Stimulated activated CD4-positive, alpha-beta T cell treated with anti-CD3 and anti-CD28 coated beads, Interleukin-2, amount 100 ng/mL, for 24 hours (primary cell): ENCODE measurements around the gene ATP8A2.
"Not testable (repeated sequence)": the region's sequence is repeated elsewhere in the genome, so short reads cannot be mapped to it uniquely, and the experiment has no call there.

Source experiments
- DNase-seq, 2 donors: peaks; one replicate each; pipeline ENCODE4 v3.0.0-alpha.2; 2020

ATP8A2 gene

DNA sequence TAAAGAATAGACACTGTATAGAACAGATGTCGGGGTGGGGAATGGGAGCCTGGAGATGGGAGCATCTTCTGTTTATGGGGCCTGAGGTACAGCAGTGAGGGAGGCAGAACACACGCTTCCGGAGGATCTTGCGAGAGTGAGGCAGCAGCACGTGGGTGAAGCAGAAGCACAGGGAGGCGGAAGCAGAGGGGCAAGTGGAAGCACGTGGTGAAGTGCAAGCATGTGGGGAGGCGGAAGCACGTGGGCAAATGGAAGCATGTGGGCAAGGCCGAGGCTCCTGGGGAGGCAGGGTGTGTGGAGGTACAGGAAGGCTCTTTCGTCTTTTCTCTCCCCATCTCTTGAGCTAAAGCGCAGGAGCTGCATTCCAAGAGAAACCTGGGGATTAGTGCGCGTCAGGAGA lies 198.4 kb downstream of the ATP8A2 start:
- no peak for DNase-seq

- DNase-seq = no peak
These were observed 199.5 kb downstream of the ATP8A2 start for GRCh38 chr13:25571237-25571636.

- DNase-seq = not testable (repeated sequence)
These were observed 200.4 kb downstream of the ATP8A2 start for GRCh38 chr13:25572171-25572570.

DNA sequence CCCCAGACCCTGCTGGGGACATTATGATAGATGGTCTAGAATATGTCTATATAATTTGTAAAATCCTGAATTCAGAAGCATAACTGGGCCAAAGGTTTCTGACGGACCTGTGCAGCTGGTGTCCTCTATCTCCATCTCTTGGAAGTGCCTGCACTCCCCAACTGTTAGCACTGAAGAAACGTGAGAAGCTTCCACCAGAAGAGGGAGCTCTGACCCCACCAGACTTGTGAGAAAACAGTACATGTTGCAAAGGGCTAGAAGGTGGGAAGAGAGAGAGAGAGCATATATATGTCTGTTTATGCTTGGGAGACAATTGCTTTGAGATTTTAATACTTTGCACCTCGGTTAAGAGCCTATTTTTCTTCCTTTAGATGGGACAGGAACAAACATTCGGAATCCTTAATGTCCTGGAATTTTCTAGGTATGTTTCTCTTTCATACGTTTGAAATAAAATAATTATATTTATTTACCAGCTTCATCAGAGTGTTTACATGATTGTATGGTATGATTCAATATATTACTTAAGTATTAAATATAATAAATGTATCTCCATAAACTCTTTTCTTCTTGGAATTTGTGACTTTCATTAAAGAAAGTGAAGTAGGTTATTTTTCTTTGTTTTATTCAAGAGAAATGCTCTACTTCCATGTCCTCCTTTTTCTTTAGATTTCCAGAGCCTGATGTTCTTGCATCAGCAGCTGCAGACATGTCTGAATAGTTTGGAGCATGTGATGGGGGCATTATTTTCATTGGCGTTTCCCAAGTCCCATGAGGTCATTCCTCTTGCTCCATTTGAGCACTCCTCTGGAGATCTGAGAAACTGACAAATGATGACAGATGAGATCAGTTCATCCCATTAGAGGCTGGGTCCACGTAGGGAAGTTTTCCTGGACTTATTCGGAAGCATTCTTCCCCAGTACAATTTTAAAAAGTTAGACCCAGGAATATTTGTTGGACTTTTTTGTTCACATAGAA lies 202.9 kb downstream of the ATP8A2 start:
- DNase-seq = peak; percentile 70 to 77

DNA sequence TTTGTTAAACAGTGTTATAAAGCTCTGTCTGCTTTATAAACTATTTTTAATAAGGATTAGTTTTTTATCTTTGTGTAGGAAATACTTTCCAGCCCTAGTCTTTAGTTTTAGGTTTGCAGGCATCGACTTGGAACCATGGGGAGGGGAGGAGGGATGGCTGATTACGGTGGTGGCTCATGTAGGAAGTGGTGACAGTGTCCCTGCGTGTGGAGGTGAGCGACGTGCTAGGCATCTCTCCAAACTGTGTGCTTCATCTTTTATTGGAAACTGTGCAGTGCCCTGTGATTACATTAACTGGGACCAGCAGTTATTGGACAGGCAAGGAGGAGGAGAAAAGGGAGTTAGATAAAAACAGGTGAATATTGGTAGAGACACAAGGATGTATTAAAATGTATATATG lies 203.8 kb downstream of the ATP8A2 start:
- DNase-seq = no peak

DNA sequence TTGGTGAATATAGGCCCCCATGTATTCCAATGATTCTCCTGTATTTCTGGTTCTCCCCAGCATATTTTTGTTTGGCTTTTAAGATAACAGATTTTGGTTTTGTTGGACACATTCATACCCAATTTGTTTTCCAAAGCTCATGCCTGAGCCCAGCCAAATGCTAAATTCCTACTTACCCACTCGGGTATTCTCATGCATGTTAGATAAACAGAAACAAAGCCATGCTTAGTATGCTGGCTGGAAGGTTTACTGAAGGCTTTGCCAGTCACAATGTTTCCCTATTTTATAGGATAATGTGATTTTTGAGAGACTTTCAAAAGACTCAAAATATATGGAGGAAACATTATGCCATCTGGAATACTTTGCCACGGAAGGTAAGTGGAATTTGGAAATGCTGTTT lies 206.8 kb downstream of the ATP8A2 start:
- no peak for DNase-seq

GRCh38 chr13:25579221-25579620 lies 207.4 kb downstream of the ATP8A2 start:
- DNase-seq = no peak

- DNase-seq = no peak
These were observed 209.6 kb downstream of the ATP8A2 start for GRCh38 chr13:25581351-25581750.

- DNase-seq = no peak
These were observed 212.3 kb downstream of the ATP8A2 start for GRCh38 chr13:25584087-25584486.

DNA sequence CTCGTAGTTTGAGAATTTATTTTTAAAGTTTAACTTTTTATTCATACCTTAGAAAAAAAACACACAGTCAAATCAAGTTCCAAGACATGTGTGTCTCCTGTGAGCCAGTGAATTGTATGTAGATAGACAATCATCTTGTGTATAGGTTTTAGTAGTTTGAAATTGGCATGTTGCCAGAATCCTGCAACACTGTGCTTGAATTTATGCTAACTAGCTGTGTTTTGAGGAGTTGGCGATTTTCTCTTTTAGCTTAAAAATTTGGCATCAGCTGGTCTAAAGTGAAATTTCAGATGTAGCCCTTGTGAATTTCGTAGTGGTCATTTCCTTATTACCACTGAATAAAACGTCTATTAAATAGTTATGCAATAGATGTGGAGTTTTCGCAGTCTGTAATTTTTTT lies 213.2 kb downstream of the ATP8A2 start:
- no peak for DNase-seq

DNA sequence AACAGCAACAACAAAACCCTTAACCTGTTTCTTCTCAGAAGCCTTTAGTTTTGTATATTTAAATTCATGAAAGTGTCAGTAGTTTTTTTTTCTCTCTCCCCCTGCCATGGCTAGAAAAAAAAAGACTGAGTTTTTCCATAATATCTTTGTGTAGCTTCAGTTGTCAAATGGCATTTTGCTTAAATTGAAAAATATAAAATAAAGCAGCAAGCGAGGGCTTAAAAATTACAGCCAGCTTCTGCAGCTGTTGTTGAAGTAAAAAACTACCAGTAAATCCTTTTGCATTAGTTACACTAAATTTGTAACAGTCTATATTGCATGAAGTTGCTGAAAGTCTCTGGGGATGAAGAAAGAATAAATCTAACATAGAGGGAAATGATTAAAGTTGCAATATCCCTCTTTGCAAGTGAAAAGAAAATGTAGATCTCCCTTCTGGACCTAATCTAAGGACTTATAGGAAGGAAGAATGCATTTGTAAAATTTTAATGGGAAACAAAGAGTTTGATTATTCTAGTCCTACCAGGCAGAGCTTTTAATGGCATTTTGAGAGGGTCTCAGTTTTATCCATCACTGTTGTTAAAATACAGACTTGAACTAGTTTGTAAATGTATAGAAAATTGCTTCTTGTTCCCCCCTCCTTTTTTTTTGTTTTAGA lies 215.7 kb downstream of the ATP8A2 start:
- DNase-seq = no peak

DNA sequence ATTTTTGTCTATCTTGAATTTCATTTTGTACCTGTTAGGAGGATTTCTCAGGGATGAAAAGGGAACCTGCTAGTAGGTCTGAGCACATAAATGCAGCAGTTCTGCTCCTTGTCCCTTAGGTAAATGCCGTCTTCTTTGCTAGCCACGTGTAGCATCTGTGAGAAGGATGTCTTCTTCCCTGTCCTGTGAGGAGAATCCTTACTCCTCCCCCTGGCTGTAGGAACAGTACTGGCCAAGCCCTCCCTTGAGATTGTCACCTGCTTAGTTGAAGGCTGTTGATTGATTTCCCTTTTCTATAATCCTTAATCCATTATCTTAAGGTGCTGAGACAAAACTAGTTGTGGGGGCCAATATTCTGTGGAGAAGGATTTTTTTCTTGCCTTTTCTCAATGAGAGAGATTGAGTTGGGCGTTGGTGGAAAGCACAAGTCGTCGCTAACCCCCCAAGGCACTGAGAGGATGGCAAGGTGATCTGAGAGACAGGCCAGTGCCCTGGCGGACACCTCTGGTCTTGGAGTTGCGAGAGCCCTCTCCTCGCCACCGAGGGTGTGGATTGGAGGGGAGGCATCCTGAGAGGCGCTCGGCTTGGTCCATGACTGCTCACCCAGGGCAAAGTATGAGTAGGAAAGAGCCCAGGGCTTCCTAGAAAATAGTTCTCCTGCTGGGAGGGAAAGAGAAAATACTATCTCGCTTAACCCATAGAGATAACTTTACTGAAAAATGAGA lies 216.7 kb downstream of the ATP8A2 start:
- DNase-seq = no peak

GRCh38 chr13:25598421-25598820 lies 226.6 kb downstream of the ATP8A2 start:
- DNase-seq = no peak

DNA sequence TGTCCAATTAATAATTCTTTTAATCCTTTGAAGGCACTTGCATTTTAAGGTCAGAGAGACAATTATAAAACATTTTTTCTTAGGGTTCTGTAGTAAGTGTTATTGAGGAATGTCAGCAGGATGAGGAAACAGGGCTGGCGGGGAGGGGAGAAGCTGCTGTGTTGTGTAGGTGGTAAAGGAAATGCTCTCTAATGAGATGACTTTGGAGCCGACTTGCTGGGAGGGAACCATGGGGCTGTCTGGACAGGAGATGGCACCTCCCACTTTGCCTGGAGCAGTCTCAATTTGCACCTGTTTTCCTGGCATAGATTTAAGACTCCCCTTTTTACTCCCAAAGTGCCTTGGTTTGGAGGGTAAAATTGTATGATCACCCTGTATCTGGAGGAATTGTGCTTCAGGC lies 230.4 kb downstream of the ATP8A2 start:
- no peak for DNase-seq

DNA sequence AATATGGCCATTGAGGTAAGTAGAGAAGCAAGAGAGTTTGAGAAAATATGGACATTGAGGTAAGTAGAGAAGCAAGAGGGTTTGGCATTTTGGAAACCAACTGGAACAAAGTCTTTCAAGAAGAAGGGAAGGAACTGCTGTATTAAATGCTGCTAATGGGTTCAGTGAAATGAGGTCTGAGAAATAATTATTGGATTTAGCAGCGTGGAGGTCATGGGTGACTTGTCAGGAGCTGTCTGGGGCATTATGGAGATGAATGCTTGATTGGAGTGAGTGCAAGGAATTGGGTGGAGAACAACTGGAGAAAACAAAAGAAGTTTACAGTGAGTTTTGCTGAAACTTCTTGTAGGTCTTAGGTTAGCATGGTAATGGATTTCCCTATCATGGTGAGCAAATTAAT lies 232.3 kb downstream of the ATP8A2 start:
- DNase-seq = no peak

- DNase-seq = no peak
These were observed 235.3 kb downstream of the ATP8A2 start for GRCh38 chr13:25607096-25607495.

DNA sequence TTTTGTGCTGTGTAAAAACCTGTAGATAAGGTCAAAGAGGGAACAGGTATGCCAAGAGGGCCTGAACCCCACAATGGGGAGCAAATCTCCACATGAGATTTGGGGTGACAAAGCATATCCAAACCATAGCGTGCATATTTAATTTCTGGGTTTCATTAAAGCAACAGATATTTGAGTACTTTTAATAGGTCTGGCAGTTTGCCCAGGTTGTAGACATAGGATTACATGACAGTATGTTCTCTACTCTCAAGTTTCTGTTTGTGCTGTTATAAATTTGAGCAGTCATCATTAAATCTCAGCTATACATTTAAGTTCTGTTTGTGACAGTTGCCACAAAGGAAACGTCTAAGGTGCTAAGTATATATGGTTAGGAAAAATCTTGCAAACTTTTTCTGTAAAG lies 236.4 kb downstream of the ATP8A2 start:
- no peak for DNase-seq

DNA sequence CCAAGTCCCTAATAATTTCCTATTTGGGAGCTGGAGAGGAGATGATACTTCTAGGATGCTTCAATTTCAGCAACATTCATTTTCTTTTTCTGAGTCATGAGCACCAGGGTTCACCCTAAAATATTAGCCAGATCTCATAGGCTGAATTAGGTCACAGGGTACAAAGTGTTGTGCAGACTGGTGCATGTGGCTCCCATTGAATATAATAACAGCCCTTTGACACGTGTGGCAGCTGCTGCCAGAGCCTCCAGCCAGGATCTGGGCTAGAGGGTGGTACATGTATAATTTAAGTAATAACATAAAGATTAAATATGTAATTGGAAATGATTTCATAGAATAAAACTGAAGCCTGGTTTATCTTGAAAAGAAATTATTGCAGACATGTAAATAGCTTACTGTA lies 244.9 kb downstream of the ATP8A2 start:
- no peak for DNase-seq

GRCh38 chr13:25619897-25620296 lies 248.1 kb downstream of the ATP8A2 start:
- no peak for DNase-seq

DNA sequence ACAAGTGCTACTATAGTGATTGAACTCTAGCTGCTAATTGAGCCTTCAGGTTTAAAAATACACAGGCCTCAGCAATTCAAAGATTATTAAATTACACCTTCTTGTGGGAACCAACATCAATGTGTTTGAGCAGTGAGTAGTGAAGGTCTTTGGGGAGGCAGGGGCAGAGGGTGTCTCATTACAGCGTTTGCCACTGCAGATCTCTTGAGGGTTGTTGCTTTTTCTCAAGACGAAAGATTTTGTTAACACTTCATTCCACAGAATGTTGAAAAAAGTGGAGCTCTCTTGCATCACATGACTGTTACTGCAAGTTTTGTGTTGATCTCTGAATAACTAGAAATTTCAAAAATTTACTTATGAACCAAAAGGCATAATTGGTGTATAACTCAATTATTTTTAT lies 253.6 kb downstream of the ATP8A2 start:
- no peak for DNase-seq

DNA sequence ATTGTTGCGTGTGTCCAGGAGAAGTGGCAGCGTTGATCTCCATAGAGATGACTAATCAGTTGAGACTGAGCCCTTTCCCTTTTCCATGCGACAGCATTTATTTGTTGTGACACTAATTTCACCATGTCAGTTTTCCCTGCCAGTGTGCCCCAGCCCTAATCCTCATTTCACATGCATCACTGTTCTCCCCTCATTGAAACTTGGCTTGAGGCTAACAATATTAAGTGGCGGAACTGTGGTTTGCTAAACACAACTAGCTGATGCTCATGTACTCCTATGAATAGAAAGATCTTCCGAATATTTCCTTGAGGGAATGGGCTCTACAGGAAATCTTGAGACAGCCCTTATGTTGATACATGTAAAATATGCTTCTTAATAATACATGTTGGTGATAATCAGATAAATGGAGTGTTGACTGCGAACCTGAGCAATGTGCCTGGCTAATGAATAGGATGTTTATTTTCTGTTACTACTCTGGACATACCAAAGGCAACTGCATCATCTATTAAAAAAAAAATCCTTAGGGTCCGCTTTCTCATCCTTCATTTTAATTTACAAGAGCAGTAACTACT lies 258.6 kb downstream of the ATP8A2 start:
- no peak for DNase-seq

DNA sequence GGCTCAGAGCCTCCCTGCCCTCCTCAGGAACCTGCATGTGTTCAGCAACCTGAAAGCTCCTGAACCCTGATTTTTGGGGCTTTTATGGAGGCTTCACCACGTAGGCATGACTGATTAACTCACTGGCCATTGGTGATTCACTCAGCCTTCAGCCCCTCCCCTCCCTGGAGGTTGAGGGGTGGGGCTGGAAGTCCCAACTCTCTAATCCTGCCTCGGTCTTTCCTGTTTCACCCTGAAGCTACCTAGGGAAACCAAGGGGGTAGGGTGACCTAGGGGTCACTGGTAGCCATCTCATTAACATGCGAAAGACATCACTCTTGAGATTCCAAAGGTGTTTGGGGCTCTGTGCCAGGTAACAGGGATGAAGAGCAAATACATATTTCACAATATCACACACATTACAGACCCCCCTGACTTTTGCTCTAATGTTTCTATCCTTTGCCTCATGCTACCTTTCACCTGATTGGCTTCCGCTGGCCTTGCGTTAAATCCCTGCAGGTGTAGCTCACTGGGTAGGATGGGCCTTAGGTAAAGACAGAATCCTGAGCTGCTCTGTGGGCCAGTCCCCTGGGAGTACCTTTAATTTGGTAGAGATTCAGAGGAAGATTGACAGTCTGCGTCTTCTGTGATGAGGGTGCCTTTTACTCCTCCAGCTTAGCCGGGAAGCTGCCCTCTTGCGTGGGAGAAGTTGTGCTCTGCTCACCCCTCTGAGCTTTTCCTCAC lies 260.6 kb downstream of the ATP8A2 start:
- DNase-seq = no peak

GRCh38 chr13:25633093-25633492 lies 261.3 kb downstream of the ATP8A2 start:
- no peak for DNase-seq
